ENCODE measurements around the gene DYDC1.
"Not testable (repeated sequence)": the region's sequence is repeated elsewhere in the genome, so short reads cannot be mapped to it uniquely, and the experiment has no call there.

The DYDC1 gene

DNA sequence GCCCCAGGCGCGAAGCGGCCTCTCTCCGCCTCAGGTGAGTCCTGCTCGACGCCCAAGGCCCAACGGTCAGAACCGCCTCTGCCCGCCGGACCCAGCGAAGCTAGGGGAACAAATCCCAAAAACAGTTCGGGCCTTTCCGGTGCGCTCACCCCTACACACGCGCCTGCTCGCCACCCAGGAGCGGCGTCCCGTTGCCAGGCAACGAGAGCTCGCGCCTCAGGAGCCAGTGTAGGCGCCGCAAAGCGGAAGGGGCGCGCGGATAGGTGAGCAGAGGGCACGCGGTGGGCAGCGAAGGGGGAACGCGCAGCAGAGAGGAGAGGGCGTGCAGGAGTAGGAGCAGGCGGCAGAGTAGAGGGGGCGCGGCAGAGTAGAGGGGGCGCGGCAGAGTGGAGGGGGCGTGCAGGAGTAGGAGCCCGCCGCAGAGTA, at the start of gene DYDC1, which contains the start of gene DYDC2:
DYDC1 (minus strand) TSS at position 193 of the 426 bp plus-strand sequence. CDS start 4,154 bp downstream, outside the sequence.
DYDC2 (plus strand) TSS at position 219 of the 426 bp plus-strand sequence. CDS start 5,663 bp downstream, outside the sequence.
- DNase-seq (ENCODE audit: low read depth in 2 of 2, low spot score in 1 of 2) = no peak

DNA sequence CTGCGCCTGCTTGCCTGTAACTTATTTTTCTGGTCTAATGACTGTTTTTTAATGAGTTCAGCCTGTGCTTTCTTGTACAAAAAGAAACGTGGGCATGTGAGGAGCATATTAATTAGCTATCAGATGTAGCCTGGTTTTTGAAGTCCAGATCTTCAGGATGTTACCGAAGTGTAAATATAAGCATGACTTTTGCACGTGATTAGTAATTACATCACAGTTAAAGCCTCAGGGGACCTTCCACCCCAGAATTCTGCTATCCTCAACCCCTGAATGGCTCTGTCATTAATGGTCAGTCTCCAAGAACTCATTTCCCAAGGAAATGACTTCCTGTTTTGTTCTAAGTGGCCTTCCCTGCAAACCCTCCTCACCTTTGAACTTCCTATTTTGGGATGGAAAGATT, 49.6 kb upstream of the DYDC1 start:
- no peak for DNase-seq (ENCODE audit: low read depth in 2 of 2, low spot score in 1 of 2)

DNA sequence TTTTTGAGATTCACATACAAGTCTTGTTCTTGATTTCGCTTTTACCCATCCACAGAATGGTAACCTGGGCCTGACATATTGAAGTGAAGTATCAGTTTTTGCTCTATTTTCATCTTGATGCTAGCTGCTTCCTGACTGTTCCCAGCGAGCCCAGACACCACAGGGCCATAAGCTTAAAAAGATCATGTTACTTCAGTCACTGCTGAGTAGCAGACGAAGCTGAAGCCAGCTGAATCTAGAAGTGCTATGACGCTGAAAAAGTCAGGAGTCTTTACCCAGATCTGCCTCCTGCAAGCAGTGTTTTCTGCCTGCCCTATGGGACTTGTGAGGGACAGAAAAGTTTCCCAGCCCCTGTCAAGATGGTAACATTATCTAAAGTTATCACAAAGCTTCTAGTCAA, 49.1 kb upstream of the DYDC1 start:
- no peak for DNase-seq (ENCODE audit: low read depth in 2 of 2, low spot score in 1 of 2)

DNA sequence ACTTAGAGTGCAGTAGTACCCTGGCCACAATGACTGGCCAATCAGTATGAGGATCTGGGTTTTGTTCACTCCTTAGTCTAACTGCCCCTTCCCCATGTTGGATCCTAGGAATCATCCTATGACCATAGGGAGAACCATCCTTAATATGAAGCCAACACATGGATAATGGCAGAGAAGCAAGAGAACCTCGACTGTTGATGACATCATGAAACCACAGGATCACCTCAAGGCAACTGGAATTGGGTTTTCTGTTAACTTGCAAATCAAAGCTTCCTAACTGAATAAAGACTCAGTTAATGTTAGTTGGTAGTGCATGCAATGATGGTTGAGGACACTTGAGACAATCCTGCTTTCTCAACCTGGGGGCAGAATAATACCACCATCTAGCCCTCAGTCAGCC, 48.5 kb upstream of the DYDC1 start:
- no peak for DNase-seq (ENCODE audit: low read depth in 2 of 2, low spot score in 1 of 2)

DNA sequence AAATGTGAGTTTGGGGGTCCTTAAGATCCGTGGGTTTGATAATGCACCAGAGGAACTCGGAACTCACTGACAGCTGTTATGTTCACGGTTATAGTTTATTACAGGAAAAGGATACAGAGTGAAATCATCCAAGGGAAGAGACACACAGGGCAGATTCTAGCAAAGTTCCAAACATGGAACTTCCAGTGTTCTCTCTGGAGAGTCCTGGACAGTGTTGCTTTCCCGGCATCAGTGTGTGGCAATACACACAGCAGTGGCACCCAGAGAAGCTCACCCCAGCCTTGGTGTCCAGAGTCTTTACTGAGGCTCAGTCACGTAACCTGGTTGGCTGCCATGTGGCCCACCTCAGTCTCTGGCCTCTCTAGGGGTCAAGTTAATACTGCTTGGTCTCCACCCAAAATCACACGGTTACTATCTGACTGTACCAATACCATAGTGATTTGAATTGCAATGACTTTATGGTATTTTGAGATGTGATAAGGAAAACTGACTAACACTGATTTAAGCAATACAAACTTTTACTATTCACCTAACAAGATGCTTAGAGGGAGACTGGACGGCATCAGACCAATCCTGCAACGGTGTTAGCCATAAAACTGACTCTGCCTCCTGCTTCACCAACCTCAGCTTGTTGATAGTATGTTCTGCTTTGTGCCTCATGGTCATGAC, 43.7 kb upstream of the DYDC1 start:
- no peak for DNase-seq (ENCODE audit: low read depth in 2 of 2, low spot score in 1 of 2)

DNA sequence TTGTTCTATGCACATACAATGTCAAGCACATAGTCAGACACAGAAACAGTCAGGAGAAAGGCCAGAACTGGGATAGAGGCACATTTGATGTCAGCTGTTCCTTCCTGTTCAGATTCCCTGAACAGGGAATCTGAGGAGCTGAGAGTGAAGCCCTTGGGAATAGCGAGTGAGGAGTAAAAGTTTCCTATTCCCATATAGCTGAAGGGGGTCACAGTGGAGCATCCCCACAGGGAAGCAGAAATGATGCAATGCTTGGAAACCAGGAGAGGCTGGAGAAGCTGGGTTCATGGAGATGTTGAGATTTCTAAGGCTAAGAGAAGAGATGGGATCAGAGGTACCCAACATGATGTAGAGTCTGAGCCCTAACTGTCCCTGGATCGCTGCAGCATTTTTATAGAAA, 40.5 kb upstream of the DYDC1 start:
- DNase-seq (ENCODE audit: low read depth in 2 of 2, low spot score in 1 of 2) = no peak

DNA sequence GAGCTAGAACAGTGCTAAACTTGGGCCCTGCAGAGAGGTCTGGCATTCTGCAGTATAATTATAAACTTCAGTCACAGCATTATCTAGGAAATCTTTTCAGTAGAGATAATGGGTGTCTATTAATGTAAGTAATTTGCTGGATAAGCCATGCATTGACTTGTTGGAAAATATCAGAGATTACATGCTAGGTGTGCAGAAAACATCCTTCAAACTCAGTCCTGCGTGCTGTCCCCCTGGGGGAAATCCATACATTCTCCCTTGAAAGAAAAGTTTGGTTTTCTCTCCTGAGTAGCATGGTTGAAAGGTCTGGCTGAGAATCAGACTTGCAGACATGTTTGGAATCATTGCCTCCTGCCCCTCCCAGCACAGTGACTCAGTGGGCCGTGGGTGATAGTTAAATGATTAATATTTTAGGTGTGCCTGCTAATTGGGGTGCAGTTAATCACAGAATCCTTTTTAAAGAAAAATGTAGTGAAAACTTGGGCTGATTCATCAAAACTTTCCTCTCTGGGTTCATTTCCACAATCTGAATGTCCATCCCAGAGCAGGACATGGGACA, 37.9 kb upstream of the DYDC1 start:
- DNase-seq (ENCODE audit: low read depth in 2 of 2, low spot score in 1 of 2) = no peak

DNA sequence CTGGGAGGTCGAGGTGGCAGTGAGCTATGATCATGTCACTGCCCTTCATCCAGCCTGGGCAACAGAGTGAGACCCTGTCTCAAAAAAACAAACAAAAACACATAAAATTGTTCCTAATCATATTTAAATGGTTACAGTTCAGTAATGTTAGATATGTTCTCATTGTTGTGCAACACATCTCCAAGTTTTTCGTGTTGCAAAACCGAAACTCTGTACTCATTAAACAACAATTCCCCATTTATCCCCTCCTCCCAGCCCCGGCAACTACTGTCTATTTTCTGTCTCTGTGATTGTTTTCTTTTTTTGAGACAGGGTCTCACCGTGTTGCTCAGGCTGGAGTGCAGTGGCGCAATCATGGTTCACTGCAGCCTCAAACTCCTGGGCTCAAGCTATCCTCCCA, 35.7 kb upstream of the DYDC1 start:
- DNase-seq (ENCODE audit: low read depth in 2 of 2, low spot score in 1 of 2) = no peak

DNA sequence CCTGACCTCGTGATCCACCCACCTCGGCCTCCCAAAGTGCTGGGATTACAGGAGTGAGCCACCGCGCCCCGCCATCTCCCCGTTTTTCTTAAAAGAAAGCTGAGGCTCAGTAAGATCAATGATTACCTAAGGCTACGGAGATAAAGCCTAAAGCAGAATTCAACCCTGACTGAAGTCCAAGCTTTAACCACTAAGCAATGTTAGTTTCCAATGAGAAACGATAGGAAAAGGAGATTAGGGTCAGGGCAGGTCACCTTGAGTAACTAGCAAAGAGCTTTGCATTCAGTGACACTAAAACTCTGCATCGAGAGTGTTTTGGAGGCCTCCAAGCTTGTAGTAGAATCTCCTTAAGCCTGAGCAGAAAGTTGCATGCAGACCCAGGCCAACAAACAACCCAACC, 34.2 kb upstream of the DYDC1 start:
- DNase-seq (ENCODE audit: low read depth in 2 of 2, low spot score in 1 of 2) = no peak

DNA sequence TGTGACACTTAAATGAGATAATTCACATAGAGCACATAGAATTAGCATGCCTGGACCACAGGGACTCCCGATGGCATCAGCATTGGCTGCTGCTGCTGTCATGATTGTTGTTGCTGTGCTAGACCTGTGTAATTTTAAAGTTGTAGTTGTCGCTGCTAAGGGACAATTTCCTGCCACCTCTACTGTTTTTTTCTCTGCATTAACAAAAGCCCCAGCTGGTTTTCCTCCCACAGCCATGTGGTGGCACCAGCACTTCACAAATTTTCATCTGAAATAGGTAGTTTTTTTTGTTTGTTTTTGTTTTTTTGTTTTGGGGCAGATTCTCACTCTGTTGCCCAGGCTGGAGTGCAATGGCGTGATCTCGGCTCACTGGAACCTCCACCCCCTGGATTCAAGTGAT, 26.4 kb upstream of the DYDC1 start:
- DNase-seq (ENCODE audit: low read depth in 2 of 2, low spot score in 1 of 2) = no peak

DNA sequence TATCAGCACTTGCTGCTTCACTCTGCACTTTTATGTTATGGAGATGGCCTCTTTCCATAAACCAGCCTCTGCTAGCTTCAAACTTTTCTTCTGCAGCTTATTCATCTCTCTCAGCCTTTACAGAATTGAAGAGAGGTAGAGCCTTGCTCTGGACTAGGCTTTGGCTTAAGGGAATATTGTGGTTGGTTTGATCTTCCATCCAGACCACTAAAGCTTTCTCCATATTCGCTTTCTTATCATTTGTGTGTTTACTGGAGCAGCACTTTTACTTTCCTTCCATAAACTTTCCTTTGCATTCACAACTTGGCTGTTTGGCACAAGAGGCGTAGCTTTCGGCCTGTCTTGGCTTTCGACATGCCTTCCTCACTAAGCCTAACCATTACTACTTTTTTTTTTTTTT, 23.6 kb upstream of the DYDC1 start:
- no peak for DNase-seq (ENCODE audit: low read depth in 2 of 2, low spot score in 1 of 2)

DNA sequence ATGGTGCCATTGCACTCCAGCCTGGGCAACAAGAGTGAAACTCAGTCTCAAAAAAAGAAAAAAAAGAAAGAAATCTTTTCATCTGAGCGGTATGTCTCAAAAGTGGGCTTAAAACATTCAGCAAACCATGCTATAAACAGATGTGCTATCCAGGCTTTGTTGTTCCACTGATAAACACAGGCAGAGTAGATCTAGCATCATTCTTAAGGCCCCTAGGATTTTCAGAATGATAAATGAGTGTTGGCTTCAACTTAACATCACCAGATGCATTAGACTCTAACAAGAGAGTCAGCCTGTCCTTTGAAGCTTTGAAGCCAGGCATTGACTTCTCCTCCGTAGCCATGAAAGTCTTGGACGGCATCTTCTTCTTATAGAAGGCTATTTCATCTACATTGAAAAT, 23.1 kb upstream of the DYDC1 start:
- DNase-seq (ENCODE audit: low read depth in 2 of 2, low spot score in 1 of 2) = no peak

DNA sequence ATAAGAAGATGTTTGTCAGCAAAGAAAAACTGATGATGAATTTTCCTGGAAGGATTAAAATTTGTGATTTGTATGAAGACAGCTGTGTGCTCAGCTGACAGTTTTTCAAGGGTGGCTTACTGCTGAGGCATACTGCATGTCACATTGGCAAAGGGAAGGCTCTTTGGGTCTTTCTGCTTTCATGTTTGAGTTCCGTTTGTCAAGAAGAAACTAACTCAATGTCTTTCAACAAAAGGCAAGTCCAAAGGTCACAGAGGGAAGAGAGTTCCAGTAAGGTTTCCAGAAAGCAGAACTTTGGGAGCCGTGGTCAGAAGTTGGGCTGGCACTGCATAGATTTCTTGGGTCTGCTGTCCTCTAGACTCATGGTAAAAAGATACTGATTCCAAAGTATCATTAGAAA, 16.9 kb upstream of the DYDC1 start:
- DNase-seq (ENCODE audit: low read depth in 2 of 2, low spot score in 1 of 2) = no peak

DNA sequence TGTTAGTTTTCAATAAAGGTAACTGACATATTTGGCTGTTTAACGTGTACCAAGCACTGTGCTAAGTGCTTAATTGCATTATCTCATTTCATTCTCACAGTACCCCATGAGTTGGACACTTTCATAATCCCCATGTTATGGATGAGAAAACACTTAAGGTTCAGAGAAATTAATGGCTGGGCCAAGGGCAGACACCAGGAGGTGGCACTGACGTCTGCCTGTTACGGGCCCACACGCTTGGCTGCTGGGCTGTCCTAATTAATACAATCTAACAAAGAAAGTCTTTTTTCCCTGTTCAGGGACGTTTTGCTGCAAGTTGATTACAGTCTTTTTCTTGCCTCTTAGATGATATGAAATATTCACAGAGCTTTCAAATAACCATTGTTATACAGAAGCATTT, 16.1 kb upstream of the DYDC1 start:
- DNase-seq (ENCODE audit: low read depth in 2 of 2, low spot score in 1 of 2) = no peak

DNA sequence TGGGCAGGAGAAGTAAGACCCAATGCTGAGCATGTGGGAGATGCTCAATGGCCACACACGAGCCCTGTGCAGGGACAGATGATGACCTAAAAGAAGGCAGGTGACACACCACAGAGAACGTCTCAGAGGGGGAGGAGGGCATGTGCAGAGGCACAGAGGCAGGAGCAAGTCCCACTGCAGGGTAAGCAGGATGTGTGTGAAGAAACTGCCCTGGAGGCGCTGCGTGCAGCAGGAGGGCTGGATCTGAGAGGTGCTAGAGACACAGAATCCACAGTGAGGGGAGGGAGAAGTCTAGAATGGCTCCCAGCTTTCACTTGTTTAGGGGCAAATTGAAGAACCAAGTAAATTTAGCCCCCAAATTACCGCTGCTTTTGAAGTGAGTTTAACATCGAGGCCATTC, 14.9 kb upstream of the DYDC1 start:
- no peak for DNase-seq (ENCODE audit: low read depth in 2 of 2, low spot score in 1 of 2)

DNA sequence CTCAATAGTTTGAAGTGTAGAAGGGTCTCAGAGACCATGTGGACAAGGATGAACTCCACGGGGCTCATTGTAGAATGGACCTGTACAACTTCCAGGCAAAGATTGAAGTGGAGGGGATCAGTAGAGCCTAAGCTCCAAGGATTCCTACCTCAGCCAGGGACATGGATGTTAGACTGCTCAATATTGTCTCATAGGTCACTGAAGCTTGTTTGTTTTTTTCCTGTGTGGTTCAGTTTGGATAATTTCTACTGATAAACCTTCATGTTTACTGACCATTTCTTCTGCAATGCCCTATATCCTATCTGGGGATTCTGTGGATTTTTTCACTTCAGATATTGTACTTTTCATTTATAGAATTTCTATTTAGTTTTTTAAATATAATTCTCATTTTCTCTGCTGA, 9.0 kb upstream of the DYDC1 start:
- no peak for DNase-seq (ENCODE audit: low read depth in 2 of 2, low spot score in 1 of 2)

DNA sequence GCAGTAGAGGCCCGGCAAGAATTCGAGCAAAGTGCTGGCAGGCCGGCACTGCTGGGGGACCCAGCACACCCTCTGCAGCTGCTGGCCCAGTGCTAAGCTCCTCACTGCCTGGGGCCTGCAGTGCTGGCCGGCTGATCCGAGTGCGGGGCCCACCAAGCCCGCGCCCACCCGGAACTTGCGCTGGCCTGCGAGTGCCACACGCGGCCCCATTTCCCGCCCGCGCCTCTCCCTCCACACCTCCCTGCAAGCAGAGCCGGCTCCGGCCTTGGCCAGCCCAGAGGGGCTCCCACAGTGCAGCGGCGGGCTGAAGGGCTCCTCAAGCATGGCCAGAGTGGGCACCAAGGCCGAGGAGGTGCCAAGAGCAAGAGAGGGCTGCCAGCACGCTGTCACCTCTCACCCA, 3.1 kb upstream of the DYDC1 start:
- DNase-seq (ENCODE audit: low read depth in 2 of 2, low spot score in 1 of 2) = no peak

DNA sequence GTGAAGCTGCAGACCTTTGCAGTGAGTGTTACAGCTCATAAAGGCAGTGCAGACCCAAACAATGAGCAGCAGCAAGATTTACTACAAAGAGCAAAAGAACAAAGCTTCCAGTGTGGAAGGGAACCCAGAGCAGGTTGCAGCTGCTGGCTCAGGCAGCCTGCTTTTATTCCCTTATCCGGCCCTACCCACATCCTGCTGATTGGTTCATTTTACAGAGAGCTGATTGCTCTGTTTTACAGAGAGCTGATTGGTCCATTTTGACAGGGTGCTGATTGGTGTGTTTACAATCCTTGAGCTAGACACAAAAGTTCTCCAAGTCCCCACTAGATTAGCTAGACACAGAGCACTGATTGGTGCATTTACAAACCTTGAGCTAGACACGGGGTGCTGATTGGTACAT, 2.4 kb upstream of the DYDC1 start:
- not testable (repeated sequence) for DNase-seq (ENCODE audit: low read depth in 2 of 2, low spot score in 1 of 2)

DNA sequence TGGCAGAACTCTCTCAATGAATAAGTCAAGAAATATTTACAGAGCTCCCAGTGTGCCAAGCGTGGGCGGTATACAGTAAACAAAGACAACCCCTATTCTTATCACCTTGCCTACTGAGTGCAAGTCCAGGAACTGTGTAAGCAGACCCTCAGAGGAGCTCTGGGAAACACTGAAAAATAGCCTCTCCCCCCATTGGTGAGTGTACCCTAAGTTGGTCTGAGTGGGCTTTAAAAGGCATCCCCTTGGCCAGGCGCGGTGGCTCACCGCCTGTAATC, 1.2 kb upstream of the DYDC1 start:
- no peak for DNase-seq (ENCODE audit: low read depth in 2 of 2, low spot score in 1 of 2)

DNA sequence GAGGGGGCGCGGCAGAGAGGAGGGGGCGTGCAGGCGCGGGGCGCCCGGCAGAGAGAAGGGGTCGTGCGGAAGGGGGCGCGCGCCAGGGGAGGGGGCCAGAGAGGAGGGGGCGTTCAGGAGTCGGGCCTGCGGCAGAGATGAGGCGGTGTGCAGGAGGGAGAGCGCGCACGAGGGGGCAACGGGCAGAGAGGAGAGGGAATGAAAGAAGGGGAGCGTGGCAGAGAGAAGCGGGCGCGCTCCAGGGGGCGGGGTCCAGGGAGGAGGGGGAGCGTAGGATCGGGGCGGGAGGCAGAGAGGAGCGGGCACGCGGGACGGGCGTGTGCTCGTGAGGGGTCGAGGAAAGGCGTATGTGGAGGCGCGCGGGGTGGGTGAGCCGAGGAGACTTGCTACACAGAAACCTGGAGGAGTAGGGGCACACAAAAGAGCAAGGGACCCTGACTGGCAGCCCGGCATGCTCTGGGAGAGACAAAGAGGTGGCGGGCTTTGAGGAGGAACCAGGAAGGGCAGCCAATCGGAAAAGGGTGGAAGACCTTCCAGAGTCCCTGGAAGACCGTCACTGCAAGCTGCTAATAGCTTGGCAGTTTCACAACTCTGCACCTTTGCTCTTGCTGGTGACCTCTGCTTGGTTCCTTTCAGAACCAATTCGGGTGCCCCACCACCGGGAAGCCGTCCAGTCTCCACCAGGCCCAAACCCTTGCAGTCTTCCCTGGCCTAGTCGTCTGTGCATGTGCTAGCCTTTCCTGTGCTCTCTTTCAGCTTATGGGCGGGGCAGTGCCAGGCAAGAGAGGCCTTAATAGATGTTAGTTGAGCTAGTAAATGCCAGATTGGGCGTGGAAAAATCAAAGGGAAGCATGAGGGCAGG, 665 bp upstream of the DYDC1 start:
- DNase-seq (ENCODE audit: low read depth in 2 of 2, low spot score in 1 of 2) = no peak

DNA sequence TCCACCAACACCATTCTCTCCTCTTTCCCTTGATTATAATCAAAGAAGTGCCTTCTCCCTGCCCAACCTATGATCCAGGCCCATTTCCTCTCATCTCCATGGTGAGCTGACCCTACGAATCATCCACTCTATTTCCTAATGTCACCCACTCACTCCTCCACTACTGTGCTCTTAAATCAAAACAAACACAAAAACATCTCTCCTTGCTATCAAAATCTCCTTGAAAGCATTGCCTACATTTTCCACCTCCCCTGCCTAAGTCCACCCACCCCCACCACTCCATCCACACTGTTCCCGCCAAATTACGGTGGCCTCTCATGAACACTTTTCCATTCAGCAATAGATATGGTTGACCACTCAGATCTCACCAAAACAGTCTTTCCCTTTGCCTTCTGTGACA, 5.3 kb downstream of the DYDC1 start:
- DNase-seq (ENCODE audit: low read depth in 2 of 2, low spot score in 1 of 2) = no peak

DNA sequence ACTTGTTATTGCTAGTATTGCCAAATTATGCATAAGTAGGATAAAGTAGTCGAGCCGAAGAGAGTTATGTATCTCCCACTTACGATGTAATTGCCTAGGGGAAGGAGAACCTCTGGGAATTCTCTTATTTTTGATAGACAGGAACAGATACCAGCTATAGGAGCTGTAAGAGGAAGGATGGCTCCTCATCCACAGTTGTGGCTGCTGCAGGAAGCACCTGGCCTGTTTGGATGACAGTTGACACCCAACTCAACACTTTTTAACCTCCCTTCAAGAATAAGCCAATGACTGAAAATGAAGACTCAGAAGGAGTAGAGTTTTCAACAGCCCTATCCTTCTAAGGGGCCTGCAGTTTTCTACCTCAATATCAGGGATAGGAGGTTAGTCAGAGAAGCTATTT, 6.3 kb downstream of the DYDC1 start:
- DNase-seq (ENCODE audit: low read depth in 2 of 2, low spot score in 1 of 2) = no peak

DNA sequence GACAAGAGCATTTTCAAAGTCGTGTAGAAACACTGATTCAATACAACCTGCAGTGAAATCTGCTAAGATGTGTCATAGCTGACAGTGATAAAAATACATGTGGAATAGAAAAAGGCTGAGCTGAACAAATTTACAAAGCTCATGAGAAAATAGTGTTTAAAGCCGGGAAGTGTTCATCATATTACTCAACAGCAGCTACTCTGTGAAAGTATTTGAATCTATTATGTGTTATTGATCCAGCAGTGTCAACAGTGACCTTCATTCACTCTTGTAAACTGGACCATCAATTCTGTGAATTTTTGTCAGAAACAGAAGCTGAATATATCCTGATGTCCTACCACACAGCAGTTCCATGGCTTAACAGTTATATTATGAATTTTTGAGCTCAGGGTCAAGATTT, 11.6 kb downstream of the DYDC1 start:
- no peak for DNase-seq (ENCODE audit: low read depth in 2 of 2, low spot score in 1 of 2)

All from stimulated activated CD8-positive, alpha-beta memory T cell treated with anti-CD3 and anti-CD28 coated beads, Interleukin-4, amount 100 ng/mL, for 1 hour (primary cell).